ENCODE results near the gene MUCL1. TPM values are rescaled to one million over a fixed set of nuclear protein-coding genes. Genes with fewer than 3 reads are reported as not detected.

The MUCL1 gene
- total RNA-seq, 1 donor from 2014 or later, result not detected

- FAIRE-seq, result no peak
- Histone ChIP-seq H3K4me3 (ENCODE audit: insufficient read depth, low read depth, low read length) (no peak overlapping the region), H3K9me3 (ENCODE audit: insufficient read depth, low read depth, low read length) (no peaks in the 10 kb centered on the region), H3K4me2 (ENCODE audit: low read length) (no peak overlapping the region), H3K36me3 (ENCODE audit: insufficient read depth, low read length) (no peaks in the 10 kb centered on the region), H3K4me1 (ENCODE audit: insufficient read depth, low read length) (no peaks in the 10 kb centered on the region), H2AFZ (ENCODE audit: low read depth, low read length) (no peak overlapping the region), H4K20me1 (ENCODE audit: insufficient read depth, low read length) (no peaks in the 10 kb centered on the region), H3K79me2 (ENCODE audit: insufficient read depth, low read length) (no peaks in the 10 kb centered on the region), H3K27me3 (ENCODE audit: insufficient read depth, low read length) (no peaks in the 10 kb centered on the region), H3K9ac (ENCODE audit: low read length) (no peak overlapping the region), H3K27ac (ENCODE audit: low read depth, low read length) (no peak overlapping the region)
- no peak for DNase-seq (ENCODE audit: low read depth)
- Mint-ChIP-seq H3K36me3 (ENCODE audit: low read depth, unreplicated experiment) (no peaks in the 10 kb centered on the region), H3K27ac (ENCODE audit: unreplicated experiment) (no peak overlapping the region), H3K4me3 (ENCODE audit: unreplicated experiment) (no peak overlapping the region), H3K9me3 (ENCODE audit: unreplicated experiment) (no peaks in the 10 kb centered on the region), H3K27me3 (ENCODE audit: low read depth, unreplicated experiment) (no peaks in the 10 kb centered on the region), H3K4me1 (ENCODE audit: low read depth, unreplicated experiment) (no peaks in the 10 kb centered on the region)
- no peak for TF ChIP-seq CTCF (IDR thresholded peaks at IDR 0.05; ENCODE audit: insufficient read depth, low read depth, low read length)
- no peak for TF ChIP-seq EZH2 (IDR thresholded peaks at IDR 0.05; ENCODE audit: insufficient read depth, low read length)
Measured at GRCh38 chr12:54870617-54871016, 16.3 kb downstream of the MUCL1 start.

GRCh38 chr12:54879150-54879549, 24.8 kb downstream of the MUCL1 start:
- no peaks in the 10 kb centered on the region for H3K9me3 Mint-ChIP-seq (ENCODE audit: unreplicated experiment)
- H3K4me2 ChIP-seq (ENCODE audit: low read length), result no peak overlapping the region
- TF ChIP-seq CTCF (IDR thresholded peaks at IDR 0.05; ENCODE audit: insufficient read depth, low read depth, low read length) (no peak), EZH2 (IDR thresholded peaks at IDR 0.05; ENCODE audit: insufficient read depth, low read length) (no peak)

GRCh38 chr12:54879579-54879978, 25.3 kb downstream of the MUCL1 start:
- Histone ChIP-seq H3K4me2 (ENCODE audit: low read length) (no peak overlapping the region), H3K9ac (ENCODE audit: low read length) (no peak overlapping the region), H3K79me2 (ENCODE audit: insufficient read depth, low read length) (no peaks in the 10 kb centered on the region), H3K4me3 (ENCODE audit: insufficient read depth, low read depth, low read length) (no peak overlapping the region), H2AFZ (ENCODE audit: low read depth, low read length) (no peak overlapping the region), H3K27ac (ENCODE audit: low read depth, low read length) (no peak overlapping the region), H3K4me1 (ENCODE audit: insufficient read depth, low read length) (no peaks in the 10 kb centered on the region), H4K20me1 (ENCODE audit: insufficient read depth, low read length) (no peaks in the 10 kb centered on the region), H3K9me3 (ENCODE audit: insufficient read depth, low read depth, low read length) (no peaks in the 10 kb centered on the region), H3K27me3 (ENCODE audit: insufficient read depth, low read length) (no peaks in the 10 kb centered on the region), H3K36me3 (ENCODE audit: insufficient read depth, low read length) (no peaks in the 10 kb centered on the region)
- Mint-ChIP-seq H3K9me3 (ENCODE audit: unreplicated experiment) (no peaks in the 10 kb centered on the region), H3K4me3 (ENCODE audit: unreplicated experiment) (no peak overlapping the region), H3K27me3 (ENCODE audit: low read depth, unreplicated experiment) (no peaks in the 10 kb centered on the region), H3K36me3 (ENCODE audit: low read depth, unreplicated experiment) (no peaks in the 10 kb centered on the region), H3K4me1 (ENCODE audit: low read depth, unreplicated experiment) (no peaks in the 10 kb centered on the region), H3K27ac (ENCODE audit: unreplicated experiment) (no peak overlapping the region)
- FAIRE-seq (no peak), DNase-seq (ENCODE audit: low read depth) (no peak)
- no peak for TF ChIP-seq CTCF (IDR thresholded peaks at IDR 0.05; ENCODE audit: insufficient read depth, low read depth, low read length)
- no peak for TF ChIP-seq EZH2 (IDR thresholded peaks at IDR 0.05; ENCODE audit: insufficient read depth, low read length)

More at GRCh38 chr12:54879150-54879549, 24.8 kb downstream of the MUCL1 start:
- H3K4me1 ChIP-seq (ENCODE audit: insufficient read depth, low read length), result no peaks in the 10 kb centered on the region
- no peak overlapping the region for H3K27ac ChIP-seq (ENCODE audit: low read depth, low read length)
- H3K27me3 Mint-ChIP-seq (ENCODE audit: low read depth, unreplicated experiment), result no peaks in the 10 kb centered on the region
- H3K4me1 Mint-ChIP-seq (ENCODE audit: low read depth, unreplicated experiment), result no peaks in the 10 kb centered on the region
- H3K4me3 Mint-ChIP-seq (ENCODE audit: unreplicated experiment), result no peak overlapping the region
- H3K36me3 ChIP-seq (ENCODE audit: insufficient read depth, low read length), result no peaks in the 10 kb centered on the region
- DNase-seq (ENCODE audit: low read depth) (no peak), FAIRE-seq (no peak)
- H3K36me3 Mint-ChIP-seq (ENCODE audit: low read depth, unreplicated experiment), result no peaks in the 10 kb centered on the region
- H3K9ac ChIP-seq (ENCODE audit: low read length), result no peak overlapping the region
- H3K4me3 ChIP-seq (ENCODE audit: insufficient read depth, low read depth, low read length), result no peak overlapping the region
- H2AFZ ChIP-seq (ENCODE audit: low read depth, low read length), result no peak overlapping the region
- H3K9me3 ChIP-seq (ENCODE audit: insufficient read depth, low read depth, low read length), result no peaks in the 10 kb centered on the region
- no peaks in the 10 kb centered on the region for H3K27me3 ChIP-seq (ENCODE audit: insufficient read depth, low read length)
- H3K27ac Mint-ChIP-seq (ENCODE audit: unreplicated experiment), result no peak overlapping the region
- H4K20me1 ChIP-seq (ENCODE audit: insufficient read depth, low read length), result no peaks in the 10 kb centered on the region
- no peaks in the 10 kb centered on the region for H3K79me2 ChIP-seq (ENCODE audit: insufficient read depth, low read length)
